K562 (cell line): Measurements from ENCODE around the gene NVL. TPM values are rescaled to one million over a fixed set of nuclear protein-coding genes. Genes with fewer than 3 reads are reported as not detected.

Experiments used
- ATAC-seq: fragments of 200-7000 bp; cut with Tn5 transposase; 3 replicates; pipeline ENCODE4 v1.9.1; 2020; ENCODE audit warnings: moderate library complexity
- BruUV-seq: library from RNA; stranded (reverse); fragments of 400-500 nt; replicated peaks from 2 replicates; lab custom pipeline; 2021; lab: Mats Ljungman, UMichigan
- CTCF ChIA-PET: fragments of 300-600 bp; formaldehyde crosslinking; extraction: SDS; loops from one replicate; lab custom pipeline; 2021; ENCODE audit warnings: low intra/inter-chr PET ratio; lab: Yijun Ruan, JAX
- POLR2A ChIA-PET: fragments of 300-600, 350-650 bp; sonication (Branson Sonifier 250); formaldehyde crosslinking; extraction: SDS; loops from one replicate; lab custom pipeline; 2021; ENCODE audit warnings: antibody characterized with exemption, inconsistent platforms; lab: Yijun Ruan, JAX
- DNase-seq, 4 experiments: peaks; one replicate each; pipeline versions ENCODE4 v3.0.0 to v3.0.0-alpha.2; 2011 to 2018; ENCODE audit warnings: low spot score in 3 of 4, mixed read lengths in 3 of 4; ENCODE audit errors: extremely low read depth in 1 of 4
- FAIRE-seq: peaks from 2 replicates; lab custom pipeline; 2011; peaks lifted over from hg19 to GRCh38; lab: Jason Lieb, UNC
- H2AFZ ChIP-seq: 2 replicates; pipeline ENCODE4 v1.6.0; 2011; ENCODE audit warnings: low read depth, low read length, control low read depth, inconsistent platforms
- H3K27ac ChIP-seq: fragments of 200-600 bp; 3 replicates; pipeline ENCODE4 v1.8.0; 2011; ENCODE audit warnings: low read depth, mild to moderate bottlenecking, control low read depth, inconsistent platforms, low read length, moderate library complexity, mixed read lengths; ENCODE audit errors: extremely low read depth
- H3K27me3 ChIP-seq, 2 experiments: fragments of 300-600 bp in 1 of 2; 2 replicates in 1 of 2; 3 replicates in 1 of 2; pipeline versions ENCODE4 v1.6.0 to v1.8.0; 2011; ENCODE audit warnings: inconsistent platforms in 2 of 2, low read length in 2 of 2, mild to moderate bottlenecking in 1 of 2, mixed read lengths in 1 of 2, moderate library complexity in 1 of 2; ENCODE audit not compliant: control insufficient read depth in 2 of 2, insufficient read depth in 2 of 2
- H3K36me3 ChIP-seq: fragments of 300-600 bp; 3 replicates; pipeline ENCODE4 v1.8.0; 2011; ENCODE audit warnings: mild to moderate bottlenecking, low read length, inconsistent platforms; ENCODE audit not compliant: control insufficient read depth, insufficient read depth
- H3K4me1 ChIP-seq, 2 experiments: fragments of 200-600 bp in 1 of 2; replicated peaks in 1 of 2; 2 replicates in 1 of 2; 3 replicates in 1 of 2; pipeline versions ENCODE4 v1.5.1 to v1.8.0; 2011; ENCODE audit warnings: inconsistent platforms in 2 of 2, low read length in 2 of 2, mild to moderate bottlenecking in 1 of 2, mixed read lengths in 1 of 2, moderate library complexity in 1 of 2; ENCODE audit not compliant: control insufficient read depth in 2 of 2, insufficient read depth in 2 of 2
- H3K4me2 ChIP-seq: 2 replicates; pipeline ENCODE4 v1.6.1; 2011; ENCODE audit warnings: low read length, control low read depth, inconsistent platforms, mixed read lengths; ENCODE audit not compliant: insufficient read depth
- H3K4me3 ChIP-seq: fragments of 200-600 bp; sonication (generic), shearing (Covaris generic); 2 replicates; pipeline ENCODE4 v1.5.1; 2016; ENCODE audit warnings: control low read depth, inconsistent platforms
- H3K79me2 ChIP-seq: fragments of 200-600 bp; 3 replicates; pipeline ENCODE4 v1.8.0; 2011; ENCODE audit warnings: low read length, inconsistent platforms; ENCODE audit not compliant: control insufficient read depth, insufficient read depth
- H3K9ac ChIP-seq, 2 experiments: 2 replicates each; pipeline versions ENCODE4 v1.6.0 to v1.6.1; 2011; ENCODE audit warnings: low read depth in 2 of 2, low read length in 2 of 2, control low read depth in 1 of 2, inconsistent platforms in 1 of 2, mild to moderate bottlenecking in 1 of 2, mixed read lengths in 1 of 2; ENCODE audit not compliant: insufficient read depth in 1 of 2
- H3K9me1 ChIP-seq: one replicate; pipeline ENCODE4 v1.6.0; 2011; ENCODE audit warnings: inconsistent platforms, mild to moderate bottlenecking, low read length, moderate library complexity; ENCODE audit not compliant: control insufficient read depth, insufficient read depth
- H3K9me3 ChIP-seq: replicated peaks from 2 replicates; pipeline ENCODE4 v1.5.1; 2011; ENCODE audit warnings: low read depth, low read length, inconsistent platforms; ENCODE audit not compliant: control insufficient read depth, insufficient read depth
- H4K20me1 ChIP-seq: replicated peaks from 2 replicates; pipeline ENCODE4 v1.6.1; 2011; ENCODE audit warnings: low read length, inconsistent platforms, mixed read lengths; ENCODE audit not compliant: control insufficient read depth, insufficient read depth
- ATF3 ChIP-seq, 2 experiments: fragments of 450-650 bp in 1 of 2; sonication (generic) in 1 of 2; formaldehyde crosslinking in 1 of 2; IDR thresholded peaks in 1 of 2; conservative IDR thresholded peaks in 1 of 2; 2 replicates each; pipeline versions ENCODE4 v1.6.1 to v1.8.1; 2016 to 2023; ENCODE audit warnings: mild to moderate bottlenecking in 2 of 2, moderate library complexity in 2 of 2, inconsistent platforms in 1 of 2, missing genetic modification reagents in 1 of 2
- CBFA2T2 ChIP-seq: fragments of 450-650 bp; conservative IDR thresholded peaks from 2 replicates; pipeline ENCODE4 v1.6.1; 2017; ENCODE audit warnings: mild to moderate bottlenecking
- CHD2 ChIP-seq: IDR thresholded peaks from 2 replicates; pipeline ENCODE4 v1.6.1; 2011; ENCODE audit warnings: low read depth, low read length
- FOSL1 ChIP-seq: fragments of 200-800 bp; sonication (Bioruptor generic); conservative IDR thresholded peaks from 2 replicates; pipeline ENCODE4 v1.6.1; 2016; ENCODE audit warnings: missing genetic modification characterization, missing compliant biosample characterization
- JUND ChIP-seq, 2 experiments: IDR thresholded peaks; 2 replicates in 1 of 2; 3 replicates in 1 of 2; pipeline ENCODE4 v1.6.1; 2011; ENCODE audit warnings: borderline replicate concordance in 2 of 2, low read depth in 2 of 2, low read length in 2 of 2, improper control_type of control experiment in 1 of 2, missing biosample characterization in 1 of 2, missing genetic modification characterization in 1 of 2, missing genetic modification reagents in 1 of 2
- MTA3 ChIP-seq: fragments of 450-650 bp; formaldehyde crosslinking; IDR thresholded peaks from 2 replicates; pipeline ENCODE4 v1.6.1; 2017; ENCODE audit warnings: mild to moderate bottlenecking, borderline replicate concordance
- PKNOX1 ChIP-seq: fragments of 450-650 bp; IDR thresholded peaks from 2 replicates; pipeline ENCODE4 v1.6.1; 2016
- PRMT5 ChIP-seq: sonication (generic); formaldehyde crosslinking; IDR thresholded peaks from 2 replicates; pipeline ENCODE4 v1.5.0; 2020; ENCODE audit warnings: missing genetic modification reagents
- SIRT6 ChIP-seq: IDR thresholded peaks from one replicate; pipeline ENCODE4 v1.6.1; 2012; ENCODE audit warnings: low read depth, mild to moderate bottlenecking, control low read depth, inconsistent platforms, low read length, moderate library complexity
- UBTF ChIP-seq, 2 experiments: IDR thresholded peaks; 2 replicates each; pipeline ENCODE4 v1.6.1; 2012; ENCODE audit warnings: improper control_type of control experiment in 2 of 2, low read depth in 2 of 2, low read length in 2 of 2, borderline replicate concordance in 1 of 2
- YBX1 ChIP-seq: fragments of 450-650 bp; IDR thresholded peaks from 2 replicates; pipeline ENCODE4 v1.7.1; 2016; ENCODE audit warnings: mild to moderate bottlenecking
- WGBS: fragments of 100-300 bp; shearing (Covaris generic); methylation state at CpG from one replicate; pipeline ENCODE4 v1.1.6; 2016; ENCODE audit warnings: low coverage, mixed read lengths; ENCODE audit not compliant: insufficient coverage; ENCODE audit errors: missing lambda C conversion rate; 5-methylcytosine and 5-hydroxymethylcytosine counted together
- in situ Hi-C: fragments of 300-500 bp; cut with MboI; formaldehyde crosslinking; loops from 4 replicates; pipeline ENCODE4 v1.15.0; 2018; ENCODE audit warnings: inconsistent platforms, mixed read lengths
- intact Hi-C: fragments of 100-400 bp; cut with micrococcal nuclease; formaldehyde crosslinking; loops from 2 replicates; pipeline ENCODE4 v1.14.2; 2022
- polyA plus RNA-seq, 8 experiments: library from polyadenylated mRNA; depleted of rRNA in 4 of 8; stranded (reverse) in 5 of 8; unstranded in 3 of 8; fragments of >200 nt; fragmentation: Nextera tagmentation in 2 of 8; fragmentation: Illumina TruSeq in 1 of 8; extraction: Ambion mirVana in 2 of 8; extraction: Trizol in 1 of 8; gene quantifications; 2 replicates each; pipeline versions ENCODE4 v1.2.1 to v1.2.3, GENCODE V29; 2011 to 2014; ENCODE audit warnings: inconsistent platforms in 1 of 8, missing spikeins in 1 of 8
- total RNA-seq, 7 experiments: library from RNA; depleted of rRNA in 6 of 7; stranded (reverse); fragments of >200 nt in 6 of 7; fragmentation: Illumina TruSeq in 2 of 7; extraction: Trizol in 2 of 7; gene quantifications; 2 replicates each; pipeline versions ENCODE4 v1.2.1 to v1.2.3, GENCODE V29; 2011 to 2021; ENCODE audit warnings: low replicate concordance in 1 of 7

Gene NVL
- total and polyA plus RNA-seq, 9 of the 15 experiments (the other 6 are each of a cell fraction or from before 2014, with no cell fraction given): 32.5 to 86.6 (median 62.9) TPM

GRCh38 chr1:224377676-224378006 is 47.7 kb upstream of the NVL start:
- Histone ChIP-seq H4K20me1 (no peaks in the 10 kb centered on the region), H3K9me1 (no peaks in the 10 kb centered on the region), H2AFZ (no peak overlapping the region), H3K9ac (no peak overlapping the region), H3K27ac (no peak overlapping the region), H3K36me3 (peaks cover 46% of the 10 kb centered on the region), H3K4me1 (peaks cover 0 to 8% of the 10 kb centered on the region in 2 experiments; a peak in 1 of 5 replicates), H3K79me2 (no peaks in the 10 kb centered on the region), H3K9me3 (no peaks in the 10 kb centered on the region), H3K4me2 (no peak overlapping the region), H3K27me3 (no peaks in the 10 kb centered on the region), H3K4me3 (no peak overlapping the region)
- intact Hi-C loops: no loop called here
- no peak for ATAC-seq
- CTCF ChIA-PET: no interaction called here
- POLR2A ChIA-PET: interaction anchor here (0.8 to 1.5 kb wide), 4 partner anchors 11 to 59 kb away, joined by 3 to 6 read pairs (median 4); no protein-coding TSS in a partner anchor
- 66% methylated on average over 2 of the region's 2 CpGs for WGBS
- DNase-seq: peak in 1 of 4 experiments; percentile 28
- no peak for FAIRE-seq
- in situ Hi-C loops: no loop called here
- TF ChIP-seq FOSL1 (peak; percentile 60), PRMT5 (CRISPR knock-in tag) (no peak), CBFA2T2 (no peak), MTA3 (no peak), PKNOX1 (peak; percentile 41; the same call in 1 of the 2 replicates), SIRT6 (no peak), JUND (IDR thresholded peaks at IDR 0.05; ENCODE audit: borderline replicate concordance, low read depth, low read length) (peak; percentile 51; the same call in 1 of the 2 replicates), JUND (tag; IDR thresholded peaks at IDR 0.05; ENCODE audit: borderline replicate concordance, low read depth, low read length) (peak; percentile 38; the same call in 1 of the 3 replicates), YBX1 (no peak), UBTF (IDR thresholded peaks at IDR 0.05; ENCODE audit: borderline replicate concordance in 1 of 2, low read depth in 2 of 2, low read length in 2 of 2) (no peak), ATF3 (IDR thresholded peaks at IDR 0.05) (peak; percentile 72; the same call in 1 of the 2 replicates), ATF3 (CRISPR knock-in tag; conservative IDR thresholded peaks at IDR 0.05) (no peak), CHD2 (no peak)
- BruUV-seq: no TSS peak
